Thymus (tissue), 11 donors: ENCODE results near the gene TENM4. TPM values are rescaled to one million over a fixed set of nuclear protein-coding genes. Genes with fewer than 3 reads are reported as not detected.

ENCODE experiments used
- DNase-seq, 9 donors: peaks; one replicate each; pipeline ENCODE4 v3.0.0-alpha.2; 2013; ENCODE audit warnings: low spot score in 9 of 9, low read depth in 6 of 9, missing footprints in 1 of 9
- H3K27ac ChIP-seq, 2 donors: one replicate each; pipeline ENCODE4 v1.5.1; 2013; ENCODE audit warnings: control low read depth in 1 of 2, low read depth in 1 of 2, low read length in 1 of 2, mild to moderate bottlenecking in 1 of 2, moderate library complexity in 1 of 2
- H3K27me3 ChIP-seq, 2 donors: one replicate each; pipeline ENCODE4 v1.5.1; 2013; ENCODE audit warnings: low read length in 1 of 2; ENCODE audit not compliant: control insufficient read depth in 2 of 2, insufficient read depth in 1 of 2
- H3K36me3 ChIP-seq, 2 donors: one replicate each; pipeline ENCODE4 v1.5.1; 2013; ENCODE audit warnings: low read length in 1 of 2, mild to moderate bottlenecking in 1 of 2, moderate library complexity in 1 of 2; ENCODE audit not compliant: control insufficient read depth in 2 of 2, insufficient read depth in 2 of 2
- H3K4me1 ChIP-seq, 2 donors: one replicate each; pipeline ENCODE4 v1.5.1; 2013; ENCODE audit warnings: low read length in 2 of 2; ENCODE audit not compliant: control insufficient read depth in 2 of 2, insufficient read depth in 2 of 2
- H3K4me3 ChIP-seq, 2 donors: one replicate each; pipeline ENCODE4 v1.5.1; 2013; ENCODE audit warnings: low read length in 2 of 2, control low read depth in 1 of 2, mild to moderate bottlenecking in 1 of 2
- H3K9me3 ChIP-seq, 2 donors: one replicate each; pipeline ENCODE4 v1.5.1; 2013; ENCODE audit warnings: low read length in 1 of 2, mild to moderate bottlenecking in 1 of 2; ENCODE audit not compliant: control insufficient read depth in 2 of 2, insufficient read depth in 1 of 2
- WGBS: extraction: QIAGEN DNeasy Blood & Tissue Kit; methylation state at CpG from one replicate; pipeline ENCODE4 v1.1.7; 2013; 5-methylcytosine and 5-hydroxymethylcytosine counted together
- polyA plus RNA-seq: library from polyadenylated mRNA; stranded (reverse); fragments of 200-250 nt; gene quantifications from one replicate; pipeline ENCODE4 v1.2.3, GENCODE V29; 2013
- total RNA-seq: library from RNA; stranded (reverse); fragments of 120-200 nt; gene quantifications from one replicate; pipeline ENCODE4 v1.2.4, GENCODE V29; 2013
- donor health status: healthy.

The TENM4 gene
- total and polyA plus RNA-seq, 2 donors, result 1.0 to 2.8 TPM

GRCh38 chr11:79054636-79055035 is 386.2 kb downstream of the TENM4 start:
- no peak overlapping the region for H3K4me3 ChIP-seq
- WGBS, result 93% methylated on average over 3 of the region's 3 CpGs
- no peak overlapping the region for H3K27ac ChIP-seq
- no peak for DNase-seq
- H3K9me3 ChIP-seq, result no peaks in the 10 kb centered on the region
- no peaks in the 10 kb centered on the region for H3K36me3 ChIP-seq
- H3K27me3 ChIP-seq, result no peaks in the 10 kb centered on the region
- no peaks in the 10 kb centered on the region for H3K4me1 ChIP-seq

- no peaks in the 10 kb centered on the region for H3K36me3 ChIP-seq
- DNase-seq, result no peak
- H3K4me1 ChIP-seq, result no peaks in the 10 kb centered on the region
- WGBS, result 38% methylated on average over 3 of the region's 3 CpGs
- no peak overlapping the region for H3K4me3 ChIP-seq
- no peaks in the 10 kb centered on the region for H3K9me3 ChIP-seq
- H3K27ac ChIP-seq, result no peak overlapping the region
- no peaks in the 10 kb centered on the region for H3K27me3 ChIP-seq
Observed at GRCh38 chr11:79052544-79052943, 388.3 kb downstream of the TENM4 start.

GRCh38 chr11:79050786-79051185 is 390.0 kb downstream of the TENM4 start:
- 49% methylated on average over 3 of the region's 3 CpGs for WGBS
- Histone ChIP-seq H3K4me1 (no peaks in the 10 kb centered on the region), H3K27ac (no peak overlapping the region), H3K27me3 (no peaks in the 10 kb centered on the region), H3K4me3 (no peak overlapping the region), H3K9me3 (no peaks in the 10 kb centered on the region), H3K36me3 (no peaks in the 10 kb centered on the region)
- DNase-seq, result no peak

- no peaks in the 10 kb centered on the region for H3K9me3 ChIP-seq
- no peaks in the 10 kb centered on the region for H3K4me1 ChIP-seq
- no peaks in the 10 kb centered on the region for H3K36me3 ChIP-seq
- no peak overlapping the region for H3K27ac ChIP-seq
- no peak for DNase-seq
- no peaks in the 10 kb centered on the region for H3K27me3 ChIP-seq
- no peak overlapping the region for H3K4me3 ChIP-seq
- WGBS, result 94% methylated on average over 4 of the region's 4 CpGs
Observed at GRCh38 chr11:79049741-79050179, 391.1 kb downstream of the TENM4 start.

- no peaks in the 10 kb centered on the region for H3K36me3 ChIP-seq
- no peaks in the 10 kb centered on the region for H3K27me3 ChIP-seq
- DNase-seq, result no peak
- no peak overlapping the region for H3K4me3 ChIP-seq
- WGBS, result 98% methylated on average over 1 of the region's 1 CpG
- no peaks in the 10 kb centered on the region for H3K4me1 ChIP-seq
- H3K9me3 ChIP-seq, result no peaks in the 10 kb centered on the region
- no peak overlapping the region for H3K27ac ChIP-seq
Observed at GRCh38 chr11:79047980-79048379, 392.9 kb downstream of the TENM4 start.

- DNase-seq, result no peak
- no peaks in the 10 kb centered on the region for H3K4me1 ChIP-seq
- no peak overlapping the region for H3K27ac ChIP-seq
- H3K36me3 ChIP-seq, result no peaks in the 10 kb centered on the region
- H3K9me3 ChIP-seq, result no peaks in the 10 kb centered on the region
- WGBS, result 83% methylated on average over 7 of the region's 7 CpGs
- no peaks in the 10 kb centered on the region for H3K27me3 ChIP-seq
- no peak overlapping the region for H3K4me3 ChIP-seq
Observed at GRCh38 chr11:79047321-79047720, 393.5 kb downstream of the TENM4 start.

- Histone ChIP-seq H3K27ac (no peak overlapping the region), H3K4me3 (no peak overlapping the region), H3K9me3 (no peaks in the 10 kb centered on the region), H3K36me3 (no peaks in the 10 kb centered on the region), H3K27me3 (no peaks in the 10 kb centered on the region), H3K4me1 (no peaks in the 10 kb centered on the region)
- DNase-seq, result no peak
- WGBS, result 71% methylated on average over 3 of the region's 3 CpGs
Observed at GRCh38 chr11:79046366-79046765, 394.5 kb downstream of the TENM4 start.

- Histone ChIP-seq H3K27me3 (no peaks in the 10 kb centered on the region), H3K9me3 (no peaks in the 10 kb centered on the region), H3K4me1 (no peaks in the 10 kb centered on the region), H3K27ac (no peak overlapping the region), H3K4me3 (no peak overlapping the region), H3K36me3 (no peaks in the 10 kb centered on the region)
- no peak for DNase-seq
- WGBS, result 73% methylated on average over 6 of the region's 6 CpGs
Observed at GRCh38 chr11:79045800-79046304, 395.0 kb downstream of the TENM4 start.

- no peaks in the 10 kb centered on the region for H3K27me3 ChIP-seq
- no peak overlapping the region for H3K4me3 ChIP-seq
- no peaks in the 10 kb centered on the region for H3K9me3 ChIP-seq
- 74% methylated on average over 10 of the region's 10 CpGs for WGBS
- no peak overlapping the region for H3K27ac ChIP-seq
- H3K36me3 ChIP-seq, result no peaks in the 10 kb centered on the region
- no peaks in the 10 kb centered on the region for H3K4me1 ChIP-seq
- DNase-seq, result no peak
Observed at GRCh38 chr11:79045018-79045799, 395.6 kb downstream of the TENM4 start.
